HepG2 (cell line): ENCODE data around the gene SMOC1. TPM values are rescaled to one million over a fixed set of nuclear protein-coding genes. Genes with fewer than 3 reads are reported as not detected.

ENCODE experiments used
- AHR ChIP-seq: IDR thresholded peaks from 2 replicates; pipeline ENCODE4 v1.6.1; 2018; ENCODE audit warnings: missing genetic modification reagents, missing compliant biosample characterization
- ASH2L ChIP-seq: fragments of 300-600, 200-600 bp; sonication (generic); IDR thresholded peaks from 2 replicates; pipeline ENCODE4 v1.7.0; 2017; ENCODE audit warnings: low read depth, mild to moderate bottlenecking, moderate library complexity, mixed read lengths, low read length; ENCODE audit not compliant: insufficient read length
- BHLHE40 ChIP-seq: IDR thresholded peaks from 2 replicates; pipeline ENCODE4 v1.6.1; 2011; ENCODE audit warnings: low read length, improper control_type of control experiment
- CAMTA2 ChIP-seq: sonication (generic); formaldehyde crosslinking; IDR thresholded peaks from 2 replicates; pipeline ENCODE4 v1.4.0; 2020; ENCODE audit warnings: mild to moderate bottlenecking, missing genetic modification reagents, borderline replicate concordance
- DNMT3B ChIP-seq: conservative IDR thresholded peaks from 2 replicates; pipeline ENCODE4 v1.6.1; 2016; ENCODE audit warnings: missing biosample characterization, control low read depth
- ELF4 ChIP-seq: sonication (generic); formaldehyde crosslinking; IDR thresholded peaks from 2 replicates; pipeline ENCODE4 v1.5.0; 2020; ENCODE audit warnings: missing genetic modification reagents, mild to moderate bottlenecking, moderate library complexity, borderline replicate concordance
- GTF2F1 ChIP-seq: fragments of 150-350 bp; IDR thresholded peaks from 2 replicates; pipeline ENCODE4 v1.6.1; 2014; ENCODE audit warnings: low read length
- HMG20A ChIP-seq: IDR thresholded peaks from 2 replicates; pipeline ENCODE4 v1.6.1; 2016; ENCODE audit warnings: borderline replicate concordance
- HNRNPK ChIP-seq: fragments of 200-400 bp; formaldehyde crosslinking; IDR thresholded peaks from 2 replicates; pipeline ENCODE4 v1.6.1; 2018; ENCODE audit warnings: low read length, low read depth, moderate library complexity, mild to moderate bottlenecking; ENCODE audit not compliant: poor library complexity, severe bottlenecking
- HNRNPL ChIP-seq: fragments of 200-400 bp; formaldehyde crosslinking; IDR thresholded peaks from 2 replicates; pipeline ENCODE4 v1.6.1; 2017; ENCODE audit warnings: mild to moderate bottlenecking, low read depth, low read length
- HOXA7 ChIP-seq: sonication (generic); formaldehyde crosslinking; IDR thresholded peaks from 2 replicates; pipeline ENCODE4 v1.8.1; 2022; ENCODE audit warnings: mild to moderate bottlenecking, missing genetic modification reagents, moderate library complexity
- KDM2A ChIP-seq: sonication (generic); formaldehyde crosslinking; IDR thresholded peaks from 2 replicates; pipeline ENCODE4 v1.4.0; 2020; ENCODE audit warnings: low read depth, missing genetic modification reagents, borderline replicate concordance
- MAFG ChIP-seq: sonication (generic); formaldehyde crosslinking; IDR thresholded peaks from 2 replicates; pipeline ENCODE4 v1.5.1; 2020; ENCODE audit warnings: mild to moderate bottlenecking, missing genetic modification reagents
- MAFK ChIP-seq, 2 experiments: IDR thresholded peaks in 1 of 2; conservative IDR thresholded peaks in 1 of 2; 2 replicates each; pipeline ENCODE4 v1.6.1; 2011; ENCODE audit warnings: improper control_type of control experiment in 2 of 2, low read length in 2 of 2
- NCOA2 ChIP-seq: sonication (generic); formaldehyde crosslinking; IDR thresholded peaks from 2 replicates; pipeline ENCODE4 v1.8.0; 2022; ENCODE audit warnings: inconsistent platforms
- NCOR1 ChIP-seq: fragments of 200-600 bp; sonication (generic); IDR thresholded peaks from 2 replicates; pipeline ENCODE4 v1.7.0; 2017; ENCODE audit warnings: antibody characterized with exemption, low read length, borderline replicate concordance
- PHF5A ChIP-seq: IDR thresholded peaks from one replicate; pipeline ENCODE4 v1.6.1; 2018; ENCODE audit warnings: low read depth, missing genetic modification reagents; ENCODE audit not compliant: unreplicated experiment
- SETDB1 ChIP-seq: sonication (generic); formaldehyde crosslinking; IDR thresholded peaks from 2 replicates; pipeline ENCODE4 v1.5.1; 2020; ENCODE audit warnings: missing genetic modification reagents, mild to moderate bottlenecking, borderline replicate concordance
- SPEN ChIP-seq: sonication (generic); formaldehyde crosslinking; IDR thresholded peaks from 2 replicates; pipeline ENCODE4 v1.5.1; 2020; ENCODE audit warnings: low read depth, mild to moderate bottlenecking, missing genetic modification reagents
- STAT5B ChIP-seq: sonication (generic); formaldehyde crosslinking; IDR thresholded peaks from 2 replicates; pipeline ENCODE4 v1.4.0; 2020; ENCODE audit warnings: missing genetic modification reagents
- THYN1 ChIP-seq: sonication (generic); formaldehyde crosslinking; IDR thresholded peaks from 2 replicates; pipeline ENCODE4 v1.8.1; 2023; ENCODE audit warnings: low read depth, mild to moderate bottlenecking, moderate library complexity, missing genetic modification reagents, borderline replicate concordance
- TMF1 ChIP-seq: sonication (generic); formaldehyde crosslinking; IDR thresholded peaks from 2 replicates; pipeline ENCODE4 v1.8.1; 2022; ENCODE audit warnings: low read depth, missing genetic modification reagents
- WIZ ChIP-seq: sonication (generic); formaldehyde crosslinking; IDR thresholded peaks from 2 replicates; pipeline ENCODE4 v1.5.1; 2020; ENCODE audit warnings: mild to moderate bottlenecking, missing genetic modification reagents
- ZKSCAN5 ChIP-seq: sonication (generic); formaldehyde crosslinking; IDR thresholded peaks from 2 replicates; pipeline ENCODE4 v1.5.1; 2020; ENCODE audit warnings: mild to moderate bottlenecking, missing genetic modification reagents
- ZNF264 ChIP-seq: sonication (generic); formaldehyde crosslinking; IDR thresholded peaks from 2 replicates; pipeline ENCODE4 v1.4.0; 2020; ENCODE audit warnings: missing genetic modification reagents
- ZNF451 ChIP-seq: sonication (generic); formaldehyde crosslinking; IDR thresholded peaks from 2 replicates; pipeline ENCODE4 v1.5.0; 2020; ENCODE audit warnings: mild to moderate bottlenecking, missing genetic modification reagents
- polyA plus RNA-seq, 8 experiments: library from polyadenylated mRNA; depleted of rRNA in 3 of 8; stranded (reverse) in 7 of 8; unstranded in 1 of 8; fragments of >200 nt; fragmentation: Illumina TruSeq in 4 of 8; extraction: Trizol in 4 of 8; gene quantifications; 2 replicates each; pipeline versions ENCODE4 v1.2.1 to v1.2.3, GENCODE V29; 2011 to 2016; ENCODE audit warnings: low read depth in 4 of 8, missing spikeins in 1 of 8, mixed read lengths in 1 of 8; ENCODE audit not compliant: insufficient read depth in 1 of 8
- total RNA-seq, 5 experiments: library from RNA; depleted of rRNA; stranded (reverse); fragments of >200 nt; fragmentation: Illumina TruSeq; extraction: Trizol; gene quantifications; 2 replicates each; pipeline ENCODE4 v1.2.3, GENCODE V29; 2016; ENCODE audit warnings: low read depth in 1 of 5
- TF ChIP-seq, protein P1 (sequence below): IDR thresholded peaks from 2 replicates; pipeline ENCODE4 v1.6.1; 2016; ENCODE audit warnings: low read depth
- TF ChIP-seq, protein P2 (sequence below): sonication (generic); formaldehyde crosslinking; conservative IDR thresholded peaks from 2 replicates; pipeline ENCODE4 v1.4.0; 2020; ENCODE audit warnings: mild to moderate bottlenecking, missing genetic modification reagents, moderate library complexity

Gene SMOC1
- total and polyA plus RNA-seq, 2 of the 13 experiments (the other 11 are each of a cell fraction or from before 2014, with no cell fraction given), result 17.8 to 35.6 TPM

DNA sequence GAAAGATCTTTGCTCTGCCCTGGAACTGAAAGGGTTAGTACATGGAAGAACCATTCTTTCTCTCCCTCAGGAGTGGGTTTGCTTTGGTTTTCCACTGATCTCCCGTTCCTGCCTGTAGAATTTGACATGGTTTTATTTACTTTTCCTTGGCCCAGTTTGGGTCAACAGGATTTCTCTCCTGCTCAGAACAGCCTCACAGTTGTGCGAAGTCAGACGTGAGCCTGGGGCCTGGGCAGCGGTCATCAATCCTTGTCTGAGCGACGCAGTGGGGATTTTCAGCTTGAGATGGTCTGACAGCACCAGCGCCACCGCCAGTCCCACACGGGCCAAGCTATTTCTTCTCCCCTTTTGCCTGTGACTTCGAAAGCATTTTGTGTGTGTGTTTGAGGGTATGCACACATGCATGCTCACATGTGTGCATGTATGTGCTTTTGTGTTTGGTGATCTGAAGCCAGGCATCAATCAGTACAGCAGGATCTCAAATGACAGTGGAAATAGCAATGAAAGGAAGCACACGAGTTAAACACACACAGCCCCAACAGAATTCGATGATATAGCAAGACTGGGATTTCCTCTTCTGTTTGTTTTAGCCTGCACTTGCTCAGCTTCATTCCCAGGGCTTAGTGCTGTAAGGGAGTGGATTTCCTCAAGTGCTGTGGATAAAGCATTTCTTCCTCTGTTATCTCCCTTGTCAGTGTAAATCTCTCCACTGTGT is 58.3 kb downstream of the SMOC1 start (continued):
- TF ChIP-seq TMF1 (CRISPR knock-in tag) (no peak), WIZ (no peak), ASH2L (peak; percentile 34), ZNF264 (CRISPR knock-in tag) (no peak), THYN1 (CRISPR knock-in tag) (no peak), PHF5A (CRISPR knock-in tag) (no peak), KDM2A (CRISPR knock-in tag) (no peak), ZKSCAN5 (CRISPR knock-in tag) (no peak), SETDB1 (CRISPR knock-in tag) (no peak), AHR (CRISPR knock-in tag) (no peak), ELF4 (CRISPR knock-in tag) (no peak), MAFG (no peak), STAT5B (CRISPR knock-in tag) (no peak), CAMTA2 (no peak), HMG20A (CRISPR knock-in tag) (no peak; the same call in 1 of the 2 replicates), DNMT3B (CRISPR knock-in tag) (no peak), GTF2F1 (no peak), NCOR1 (no peak), HNRNPL (no peak), BHLHE40 (no peak), NCOA2 (CRISPR knock-in tag) (no peak), HOXA7 (CRISPR knock-in tag) (no peak), SPEN (CRISPR knock-in tag) (peak; percentile 53), ZNF451 (CRISPR knock-in tag) (no peak), MAFK (conservative IDR thresholded peaks at IDR 0.05 in 1 of 2, IDR thresholded peaks at IDR 0.05 in 1 of 2; ENCODE audit: low read length in 2 of 2) (no peak), HNRNPK (no peak)
- TF ChIP-seq, protein P1, sequence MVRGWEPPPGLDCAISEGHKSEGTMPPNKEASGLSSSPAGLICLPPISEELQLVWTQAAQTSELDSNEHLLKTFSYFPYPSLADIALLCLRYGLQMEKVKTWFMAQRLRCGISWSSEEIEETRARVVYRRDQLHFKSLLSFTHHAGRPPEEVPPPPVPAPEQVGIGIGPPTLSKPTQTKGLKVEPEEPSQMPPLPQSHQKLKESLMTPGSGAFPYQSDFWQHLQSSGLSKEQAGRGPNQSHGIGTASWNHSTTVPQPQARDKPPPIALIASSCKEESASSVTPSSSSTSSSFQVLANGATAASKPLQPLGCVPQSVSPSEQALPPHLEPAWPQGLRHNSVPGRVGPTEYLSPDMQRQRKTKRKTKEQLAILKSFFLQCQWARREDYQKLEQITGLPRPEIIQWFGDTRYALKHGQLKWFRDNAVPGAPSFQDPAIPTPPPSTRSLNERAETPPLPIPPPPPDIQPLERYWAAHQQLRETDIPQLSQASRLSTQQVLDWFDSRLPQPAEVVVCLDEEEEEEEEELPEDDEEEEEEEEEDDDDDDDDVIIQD (CRISPR knock-in tag), result no peak
- TF ChIP-seq, protein P2, sequence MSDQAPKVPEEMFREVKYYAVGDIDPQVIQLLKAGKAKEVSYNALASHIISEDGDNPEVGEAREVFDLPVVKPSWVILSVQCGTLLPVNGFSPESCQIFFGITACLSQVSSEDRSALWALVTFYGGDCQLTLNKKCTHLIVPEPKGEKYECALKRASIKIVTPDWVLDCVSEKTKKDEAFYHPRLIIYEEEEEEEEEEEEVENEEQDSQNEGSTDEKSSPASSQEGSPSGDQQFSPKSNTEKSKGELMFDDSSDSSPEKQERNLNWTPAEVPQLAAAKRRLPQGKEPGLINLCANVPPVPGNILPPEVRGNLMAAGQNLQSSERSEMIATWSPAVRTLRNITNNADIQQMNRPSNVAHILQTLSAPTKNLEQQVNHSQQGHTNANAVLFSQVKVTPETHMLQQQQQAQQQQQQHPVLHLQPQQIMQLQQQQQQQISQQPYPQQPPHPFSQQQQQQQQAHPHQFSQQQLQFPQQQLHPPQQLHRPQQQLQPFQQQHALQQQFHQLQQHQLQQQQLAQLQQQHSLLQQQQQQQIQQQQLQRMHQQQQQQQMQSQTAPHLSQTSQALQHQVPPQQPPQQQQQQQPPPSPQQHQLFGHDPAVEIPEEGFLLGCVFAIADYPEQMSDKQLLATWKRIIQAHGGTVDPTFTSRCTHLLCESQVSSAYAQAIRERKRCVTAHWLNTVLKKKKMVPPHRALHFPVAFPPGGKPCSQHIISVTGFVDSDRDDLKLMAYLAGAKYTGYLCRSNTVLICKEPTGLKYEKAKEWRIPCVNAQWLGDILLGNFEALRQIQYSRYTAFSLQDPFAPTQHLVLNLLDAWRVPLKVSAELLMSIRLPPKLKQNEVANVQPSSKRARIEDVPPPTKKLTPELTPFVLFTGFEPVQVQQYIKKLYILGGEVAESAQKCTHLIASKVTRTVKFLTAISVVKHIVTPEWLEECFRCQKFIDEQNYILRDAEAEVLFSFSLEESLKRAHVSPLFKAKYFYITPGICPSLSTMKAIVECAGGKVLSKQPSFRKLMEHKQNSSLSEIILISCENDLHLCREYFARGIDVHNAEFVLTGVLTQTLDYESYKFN (CRISPR knock-in tag), result peak; percentile 66
